A549 (cell line): ENCODE data around the gene CFD. TPM values are rescaled to one million over a fixed set of nuclear protein-coding genes. Genes with fewer than 3 reads are reported as not detected.
A peak's percentile ranks its signal among the peaks of the same experiment; 100 is the strongest.

Source experiments
- ATAC-seq, 2 experiments: fragments of 200-7000 bp in 1 of 2; fragments of >200 bp in 1 of 2; cut with Nextera tagmentation in 1 of 2; cut with Tn5 transposase in 1 of 2; 3 replicates each; pipeline versions ENCODE4 v1.8.0 to v1.9.1; 2018 to 2020; ENCODE audit warnings: mild to moderate bottlenecking in 1 of 2, moderate library complexity in 1 of 2
- CTCF ChIA-PET: fragments of 300-600 bp; sonication (Branson Sonifier 250); formaldehyde crosslinking; extraction: SDS; loops from one replicate; lab custom pipeline; 2021; ENCODE audit warnings: antibody characterized with exemption, inconsistent platforms; lab: Yijun Ruan, JAX
- POLR2A ChIA-PET: fragments of 350-600 bp; formaldehyde crosslinking; extraction: SDS; loops from one replicate; lab custom pipeline; 2021; ENCODE audit warnings: antibody characterized with exemption, inconsistent platforms; lab: Yijun Ruan, JAX
- DNase-seq, 2 experiments: peaks; one replicate each; pipeline versions ENCODE4 v3.0.0 to v3.0.0-alpha.2; 2011 to 2016; ENCODE audit warnings: low read depth in 1 of 2, low spot score in 1 of 2
- FAIRE-seq: peaks from 2 replicates; lab custom pipeline; 2011; peaks lifted over from hg19 to GRCh38; lab: Jason Lieb, UNC
- H3K27ac ChIP-seq, 2 experiments: fragments of >200 bp; sonication (Bioruptor Twin); formaldehyde crosslinking; 3 replicates each; pipeline ENCODE4 v1.5.1; 2016 to 2017
- H3K4me1 ChIP-seq: fragments of >200 bp; sonication (Bioruptor Twin); formaldehyde crosslinking; 3 replicates; pipeline ENCODE4 v1.6.1; 2016
- H3K4me2 ChIP-seq: fragments of >200 bp; sonication (Bioruptor Twin); formaldehyde crosslinking; 3 replicates; pipeline ENCODE4 v1.6.1; 2016
- H3K4me3 ChIP-seq: fragments of >200 bp; sonication (Bioruptor Twin); formaldehyde crosslinking; 3 replicates; pipeline ENCODE4 v1.5.1; 2016
- H3K9me3 ChIP-seq: fragments of >200 bp; sonication (Bioruptor Twin); formaldehyde crosslinking; 3 replicates; pipeline ENCODE4 v1.6.1; 2016
- BHLHE40 ChIP-seq: IDR thresholded peaks from 2 replicates; pipeline ENCODE4 v1.6.1; 2012; ENCODE audit warnings: low read depth, low read length, inconsistent platforms
- CBX2 ChIP-seq: fragments of 200-600 bp; sonication (generic); IDR thresholded peaks from 2 replicates; pipeline ENCODE4 v1.6.1; 2016; ENCODE audit warnings: low read depth, mild to moderate bottlenecking, borderline replicate concordance
- CHD2 ChIP-seq: fragments of 150-350 bp; IDR thresholded peaks from 2 replicates; pipeline ENCODE4 v1.6.1; 2014; ENCODE audit warnings: low read length; ENCODE audit not compliant: partially characterized antibody
- E2F6 ChIP-seq: IDR thresholded peaks from 2 replicates; pipeline ENCODE4 v1.6.1; 2012; ENCODE audit warnings: low read depth, borderline replicate concordance
- EHMT2 ChIP-seq: fragments of 200-600 bp; sonication (generic); IDR thresholded peaks from 2 replicates; pipeline ENCODE4 v1.6.1; 2016; ENCODE audit warnings: antibody characterized with exemption, low read depth, mild to moderate bottlenecking, moderate library complexity
- ESRRA ChIP-seq: fragments of 150-350 bp; IDR thresholded peaks from 2 replicates; pipeline ENCODE4 v1.6.1; 2014; ENCODE audit warnings: mild to moderate bottlenecking, low read length, borderline replicate concordance
- HEYL ChIP-seq: fragments of 250-450 bp; sonication (Bioruptor Pico); IDR thresholded peaks from 2 replicates; pipeline ENCODE4 v1.8.0; 2021; ENCODE audit warnings: mild to moderate bottlenecking, moderate library complexity
- HOXA7 ChIP-seq: fragments of 250-450 bp; sonication (Bioruptor Pico); IDR thresholded peaks from 2 replicates; pipeline ENCODE4 v1.5.0; 2020; ENCODE audit warnings: mild to moderate bottlenecking, moderate library complexity
- HOXB5 ChIP-seq: fragments of 250-450 bp; sonication (Bioruptor Pico); IDR thresholded peaks from 2 replicates; pipeline ENCODE4 v1.5.0; 2020; ENCODE audit warnings: mild to moderate bottlenecking, moderate library complexity
- KDM1A ChIP-seq: fragments of 200-600 bp; sonication (generic); IDR thresholded peaks from 2 replicates; pipeline ENCODE4 v1.6.1; 2016; ENCODE audit warnings: low read depth, mild to moderate bottlenecking
- KDM5A ChIP-seq: fragments of 200-600 bp; sonication (generic); IDR thresholded peaks from 2 replicates; pipeline ENCODE4 v1.6.1; 2016; ENCODE audit warnings: antibody characterized with exemption, mild to moderate bottlenecking
- MAZ ChIP-seq: fragments of 150-350 bp; IDR thresholded peaks from 2 replicates; pipeline ENCODE4 v1.6.1; 2014; ENCODE audit warnings: antibody characterized with exemption, low read depth, low read length, borderline replicate concordance
- NR3C1 ChIP-seq: fragments of >200 bp; sonication (Bioruptor Twin); formaldehyde crosslinking; IDR thresholded peaks from 3 replicates; pipeline ENCODE4 v1.6.1; 2017
- POLR2AphosphoS2 ChIP-seq: conservative IDR thresholded peaks from 2 replicates; pipeline ENCODE4 v1.6.1; 2012; ENCODE audit warnings: low read length, improper control_type of control experiment, inconsistent platforms
- RCOR1 ChIP-seq: fragments of 150-350 bp; IDR thresholded peaks from 2 replicates; pipeline ENCODE4 v1.6.1; 2014; ENCODE audit warnings: antibody characterized with exemption, low read length, low read depth
- RFX5 ChIP-seq: fragments of 450-650 bp; IDR thresholded peaks from 2 replicates; pipeline ENCODE4 v1.7.1; 2014; ENCODE audit warnings: antibody characterized with exemption, mild to moderate bottlenecking, moderate library complexity
- TP53 ChIP-seq: fragments of 250-450 bp; sonication (Bioruptor Pico); IDR thresholded peaks from 2 replicates; pipeline ENCODE4 v1.5.0; 2021; ENCODE audit warnings: mild to moderate bottlenecking, moderate library complexity
- WGBS: methylation state at CpG from one replicate; pipeline ENCODE4 v1.1.6; 2017; ENCODE audit errors: missing lambda C conversion rate; 5-methylcytosine and 5-hydroxymethylcytosine counted together
- polyA plus RNA-seq, 4 experiments: library from polyadenylated mRNA; depleted of rRNA in 3 of 4; stranded (reverse); fragments of >200 nt; fragmentation: RNase III in 1 of 4; extraction: RNeasy Plus Mini Kit Qiagen cat#74134 plus additional on column Dnase treatment in 1 of 4; gene quantifications; 2 replicates in 3 of 4; 3 replicates in 1 of 4; pipeline ENCODE4 v1.2.3, GENCODE V29; 2011 to 2017
- TF ChIP-seq, protein P1 (sequence below): fragments of 200-600 bp; sonication (generic); IDR thresholded peaks from 2 replicates; pipeline ENCODE4 v1.6.1; 2016; ENCODE audit warnings: antibody characterized with exemption, mild to moderate bottlenecking, moderate library complexity
- TF ChIP-seq, protein P2 (sequence below): fragments of 250-450 bp; sonication (Bioruptor Pico); IDR thresholded peaks from 2 replicates; pipeline ENCODE4 v1.5.0; 2020; ENCODE audit warnings: low read depth, mild to moderate bottlenecking, moderate library complexity
- TF ChIP-seq, protein P3 (sequence below): fragments of 450-650 bp; IDR thresholded peaks from 2 replicates; pipeline ENCODE4 v1.6.1; 2014; ENCODE audit warnings: antibody characterized with exemption

CFD gene
- polyA plus RNA-seq, 2 of the 4 experiments (the other 2 are of a cell fraction): 7.6 to 14.3 TPM

GRCh38 chr19:858284-858683 lies 1.2 kb upstream of the CFD start:
- peaks cover 19% of the 10 kb centered on the region for H3K4me1 ChIP-seq
- TF ChIP-seq, protein P1, sequence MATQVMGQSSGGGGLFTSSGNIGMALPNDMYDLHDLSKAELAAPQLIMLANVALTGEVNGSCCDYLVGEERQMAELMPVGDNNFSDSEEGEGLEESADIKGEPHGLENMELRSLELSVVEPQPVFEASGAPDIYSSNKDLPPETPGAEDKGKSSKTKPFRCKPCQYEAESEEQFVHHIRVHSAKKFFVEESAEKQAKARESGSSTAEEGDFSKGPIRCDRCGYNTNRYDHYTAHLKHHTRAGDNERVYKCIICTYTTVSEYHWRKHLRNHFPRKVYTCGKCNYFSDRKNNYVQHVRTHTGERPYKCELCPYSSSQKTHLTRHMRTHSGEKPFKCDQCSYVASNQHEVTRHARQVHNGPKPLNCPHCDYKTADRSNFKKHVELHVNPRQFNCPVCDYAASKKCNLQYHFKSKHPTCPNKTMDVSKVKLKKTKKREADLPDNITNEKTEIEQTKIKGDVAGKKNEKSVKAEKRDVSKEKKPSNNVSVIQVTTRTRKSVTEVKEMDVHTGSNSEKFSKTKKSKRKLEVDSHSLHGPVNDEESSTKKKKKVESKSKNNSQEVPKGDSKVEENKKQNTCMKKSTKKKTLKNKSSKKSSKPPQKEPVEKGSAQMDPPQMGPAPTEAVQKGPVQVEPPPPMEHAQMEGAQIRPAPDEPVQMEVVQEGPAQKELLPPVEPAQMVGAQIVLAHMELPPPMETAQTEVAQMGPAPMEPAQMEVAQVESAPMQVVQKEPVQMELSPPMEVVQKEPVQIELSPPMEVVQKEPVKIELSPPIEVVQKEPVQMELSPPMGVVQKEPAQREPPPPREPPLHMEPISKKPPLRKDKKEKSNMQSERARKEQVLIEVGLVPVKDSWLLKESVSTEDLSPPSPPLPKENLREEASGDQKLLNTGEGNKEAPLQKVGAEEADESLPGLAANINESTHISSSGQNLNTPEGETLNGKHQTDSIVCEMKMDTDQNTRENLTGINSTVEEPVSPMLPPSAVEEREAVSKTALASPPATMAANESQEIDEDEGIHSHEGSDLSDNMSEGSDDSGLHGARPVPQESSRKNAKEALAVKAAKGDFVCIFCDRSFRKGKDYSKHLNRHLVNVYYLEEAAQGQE: no peak
- TF ChIP-seq, all 56 proteins: peak for 0
- no peak for DNase-seq
- no peaks in the 10 kb centered on the region for H3K9me3 ChIP-seq
- H3K27ac ChIP-seq: peak overlapping the region in 1 of 2 experiments; percentile 97; a peak in 4 of 6 replicates
- H3K4me2 ChIP-seq: no peak overlapping the region
- 80% methylated on average over 9 of the region's 9 CpGs for WGBS
- H3K4me3 ChIP-seq: no peak overlapping the region
- no peak for ATAC-seq
- ChIA-PET POLR2A (interaction anchor here (0.7 kb wide), 1 partner anchor 49 kb away, joined by 3 read pairs; no protein-coding TSS in a partner anchor), CTCF (interaction anchor here (0.8 to 2.8 kb wide), 4 partner anchors 9 to 65 kb away, joined by 3 to 13 read pairs (median 4); no protein-coding TSS in a partner anchor)
- FAIRE-seq: no peak

DNA sequence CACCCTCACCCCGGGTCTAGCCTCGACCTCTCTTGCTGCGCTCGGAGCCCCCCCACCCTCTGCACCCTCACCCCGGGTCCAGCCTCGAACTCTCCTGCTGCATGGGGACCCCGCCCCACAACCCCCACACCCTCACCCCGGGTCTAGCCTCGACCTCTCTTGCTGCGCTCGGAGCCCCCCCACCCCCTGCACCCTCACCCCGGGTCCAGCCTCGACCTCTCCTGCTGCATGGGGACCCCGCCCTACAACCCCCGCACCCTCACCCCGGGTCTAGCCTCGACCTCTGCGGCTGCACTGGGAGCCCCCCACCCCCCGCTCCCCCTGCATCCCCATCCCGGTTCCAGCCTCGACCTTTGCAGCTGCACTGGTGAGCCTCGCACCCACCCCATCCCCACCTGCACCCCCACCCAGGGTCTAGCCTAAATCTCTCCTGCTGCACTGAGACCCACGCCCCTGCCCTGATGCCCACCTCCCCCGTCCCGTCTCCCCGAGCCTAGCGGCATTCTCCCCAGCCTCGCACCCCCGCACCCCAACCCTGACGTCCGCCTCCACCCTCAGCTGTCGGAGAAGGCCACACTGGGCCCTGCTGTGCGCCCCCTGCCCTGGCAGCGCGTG lies 1.8 kb downstream of the CFD start:
- POLR2A ChIA-PET: no interaction called here
- Histone ChIP-seq H3K27ac (peak overlapping the region; percentile 87 to 97), H3K4me2 (peak overlapping the region; percentile 76), H3K9me3 (no peaks in the 10 kb centered on the region), H3K4me1 (peaks cover 19% of the 10 kb centered on the region), H3K4me3 (peak overlapping the region; percentile 80)
- FAIRE-seq (no peak), ATAC-seq (no peak; a peak in 1 of 6 replicates), DNase-seq (no peak)
- WGBS: 80% methylated on average over 1 of the region's 35 CpGs
- CTCF ChIA-PET: interaction anchor here (1.2 kb wide), 1 partner anchor 10 kb away, joined by 3 read pairs; no protein-coding TSS in a partner anchor
- no peak for TF ChIP-seq POLR2AphosphoS2
- TF ChIP-seq HOXB5 (CRISPR knock-in tag): no peak
- no peak for TF ChIP-seq EHMT2
- TF ChIP-seq CHD2: no peak
- TF ChIP-seq RCOR1: no peak
- TF ChIP-seq HOXA7 (CRISPR knock-in tag): no peak
- no peak for TF ChIP-seq E2F6
- TF ChIP-seq CBX2: no peak
- TF ChIP-seq ESRRA: no peak
- TF ChIP-seq, protein P2, sequence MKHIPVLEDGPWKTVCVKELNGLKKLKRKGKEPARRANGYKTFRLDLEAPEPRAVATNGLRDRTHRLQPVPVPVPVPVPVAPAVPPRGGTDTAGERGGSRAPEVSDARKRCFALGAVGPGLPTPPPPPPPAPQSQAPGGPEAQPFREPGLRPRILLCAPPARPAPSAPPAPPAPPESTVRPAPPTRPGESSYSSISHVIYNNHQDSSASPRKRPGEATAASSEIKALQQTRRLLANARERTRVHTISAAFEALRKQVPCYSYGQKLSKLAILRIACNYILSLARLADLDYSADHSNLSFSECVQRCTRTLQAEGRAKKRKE (CRISPR knock-in tag): no peak
- no peak for TF ChIP-seq KDM1A
- no peak for TF ChIP-seq TP53 (CRISPR knock-in tag)
- TF ChIP-seq, protein P3, sequence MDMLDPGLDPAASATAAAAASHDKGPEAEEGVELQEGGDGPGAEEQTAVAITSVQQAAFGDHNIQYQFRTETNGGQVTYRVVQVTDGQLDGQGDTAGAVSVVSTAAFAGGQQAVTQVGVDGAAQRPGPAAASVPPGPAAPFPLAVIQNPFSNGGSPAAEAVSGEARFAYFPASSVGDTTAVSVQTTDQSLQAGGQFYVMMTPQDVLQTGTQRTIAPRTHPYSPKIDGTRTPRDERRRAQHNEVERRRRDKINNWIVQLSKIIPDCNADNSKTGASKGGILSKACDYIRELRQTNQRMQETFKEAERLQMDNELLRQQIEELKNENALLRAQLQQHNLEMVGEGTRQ: no peak
- no peak for TF ChIP-seq RFX5
- no peak for TF ChIP-seq NR3C1
- no peak for TF ChIP-seq MAZ
- no peak for TF ChIP-seq BHLHE40
- TF ChIP-seq KDM5A: no peak
- no peak for TF ChIP-seq HEYL
